Measurements from ENCODE around the gene TMEM182. TPM values are rescaled to one million over a fixed set of nuclear protein-coding genes. Genes with fewer than 3 reads are reported as not detected.

TMEM182 gene
- total and polyA plus RNA-seq, 12 donors: 0.74 to 7.8 (median 4.0) TPM

GRCh38 chr2:102772659-102773058 lies 10.8 kb downstream of the TMEM182 start:
- Histone ChIP-seq H3K9me3 (replicated peaks in 1 of 3) (no peaks in the 10 kb centered on the region), H3K27ac (no peak overlapping the region), H3K36me3 (replicated peaks in 1 of 2) (no peaks in the 10 kb centered on the region), H3K27me3 (no peaks in the 10 kb centered on the region), H3K4me3 (no peak overlapping the region), H3K4me1 (replicated peaks in 1 of 2) (no peaks in the 10 kb centered on the region)
- WGBS, 4 donors: 91 to 100% (median 94%) methylated on average over 3 of the region's 3 CpGs
- intact Hi-C loops (cut with DNase I): no loop called here
- TF ChIP-seq CTCF (IDR thresholded peaks at IDR 0.05) (no peak), POLR2A (IDR thresholded peaks at IDR 0.05) (no peak)
- DNase-seq: no peak

- Histone ChIP-seq H3K36me3 (replicated peaks in 1 of 2) (no peaks in the 10 kb centered on the region), H3K27ac (no peak overlapping the region), H3K9me3 (replicated peaks in 1 of 3) (no peaks in the 10 kb centered on the region), H3K4me3 (no peak overlapping the region), H3K27me3 (no peaks in the 10 kb centered on the region), H3K4me1 (replicated peaks in 1 of 2) (no peaks in the 10 kb centered on the region)
- intact Hi-C loops (cut with DNase I): no loop called here
- no peak for TF ChIP-seq POLR2A (IDR thresholded peaks at IDR 0.05)
- no peak for TF ChIP-seq CTCF (IDR thresholded peaks at IDR 0.05)
- 80 to 92% (median 82%) methylated on average over 5 of the region's 5 CpGs for WGBS, 4 donors
- DNase-seq: no peak
Observed at GRCh38 chr2:102773149-102773705, 11.4 kb downstream of the TMEM182 start.

GRCh38 chr2:102778260-102778659 lies 16.4 kb downstream of the TMEM182 start:
- Histone ChIP-seq H3K27me3 (no peaks in the 10 kb centered on the region), H3K4me1 (replicated peaks in 1 of 2) (no peaks in the 10 kb centered on the region), H3K9me3 (replicated peaks in 1 of 3) (no peaks in the 10 kb centered on the region), H3K4me3 (no peak overlapping the region), H3K27ac (no peak overlapping the region), H3K36me3 (replicated peaks in 1 of 2) (no peaks in the 10 kb centered on the region)
- intact Hi-C loops (cut with DNase I): no loop called here
- no peak for TF ChIP-seq CTCF (IDR thresholded peaks at IDR 0.05)
- TF ChIP-seq POLR2A (IDR thresholded peaks at IDR 0.05): no peak
- WGBS, 4 donors: 93 to 97% (median 97%) methylated on average over 1 of the region's 1 CpG
- no peak for DNase-seq

- DNase-seq: no peak
- no peak overlapping the region for H3K27ac ChIP-seq
- WGBS, 4 donors: 90 to 100% (median 94%) methylated on average over 1 of the region's 1 CpG
- no peaks in the 10 kb centered on the region for H3K4me1 ChIP-seq (replicated peaks in 1 of 2)
- no peaks in the 10 kb centered on the region for H3K27me3 ChIP-seq
- no peak for TF ChIP-seq CTCF (IDR thresholded peaks at IDR 0.05)
- no peak for TF ChIP-seq POLR2A (IDR thresholded peaks at IDR 0.05)
- H3K9me3 ChIP-seq (replicated peaks in 1 of 3): no peaks in the 10 kb centered on the region
- no peak overlapping the region for H3K4me3 ChIP-seq
- intact Hi-C loops (cut with DNase I): no loop called here
- no peaks in the 10 kb centered on the region for H3K36me3 ChIP-seq (replicated peaks in 1 of 2)
Observed at GRCh38 chr2:102780467-102780866, 18.6 kb downstream of the TMEM182 start.

Measured in adrenal gland (tissue), 12 donors.